Adrenal gland (tissue), 5 donors: ENCODE results near the gene COL16A1.

ENCODE experiments used
- POLR2A ChIP-seq, 2 donors: fragments of 450-650 bp; IDR thresholded peaks; one replicate each; pipeline ENCODE4 v1.6.1; 2017; ENCODE audit warnings: antibody characterized with exemption in 2 of 2, mild to moderate bottlenecking in 2 of 2, moderate library complexity in 1 of 2
- TF ChIP-seq, protein P1 (sequence below), 6 experiments: fragments of 450-650 bp in 4 of 6; fragments of 200-600 bp in 2 of 6; sonication (generic) in 1 of 6; IDR thresholded peaks; 1 replicate in 5 of 6; 2 replicates in 1 of 6; pipeline versions ENCODE4 v1.5.1 to v1.8.0; 2016 to 2021; ENCODE audit warnings: antibody characterized with exemption in 6 of 6, mild to moderate bottlenecking in 2 of 6, moderate library complexity in 1 of 6
- donor health status: DM: no; HTN: no; CAD: no.

DNA sequence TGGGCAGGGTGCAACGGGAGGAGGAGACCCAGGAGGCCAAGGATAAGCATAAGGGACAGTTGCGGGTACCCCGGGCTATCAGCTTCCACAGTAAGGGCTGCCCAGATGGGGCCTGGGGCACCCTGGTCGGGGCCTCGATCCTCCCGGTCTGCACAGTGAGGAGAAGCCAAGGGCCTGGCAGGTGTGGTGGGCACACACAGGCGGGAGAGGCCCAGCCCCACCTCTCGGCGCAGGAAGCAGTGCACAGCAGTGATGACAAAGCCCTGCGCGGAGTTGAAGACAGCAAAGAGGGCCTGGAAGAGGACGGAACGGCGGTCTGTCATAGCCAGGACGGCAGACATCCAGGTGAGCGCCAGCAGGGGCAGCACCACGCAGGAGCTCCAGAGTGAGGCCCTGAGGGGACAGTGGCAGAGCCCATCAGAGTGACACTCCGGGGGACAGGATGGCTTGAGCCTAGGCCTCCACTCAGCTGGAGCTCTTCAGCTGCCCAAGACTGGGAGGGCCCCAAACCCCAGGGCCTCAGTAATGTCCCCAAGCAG lies 29.0 kb upstream of the COL16A1 start:
- TF ChIP-seq, protein P1, sequence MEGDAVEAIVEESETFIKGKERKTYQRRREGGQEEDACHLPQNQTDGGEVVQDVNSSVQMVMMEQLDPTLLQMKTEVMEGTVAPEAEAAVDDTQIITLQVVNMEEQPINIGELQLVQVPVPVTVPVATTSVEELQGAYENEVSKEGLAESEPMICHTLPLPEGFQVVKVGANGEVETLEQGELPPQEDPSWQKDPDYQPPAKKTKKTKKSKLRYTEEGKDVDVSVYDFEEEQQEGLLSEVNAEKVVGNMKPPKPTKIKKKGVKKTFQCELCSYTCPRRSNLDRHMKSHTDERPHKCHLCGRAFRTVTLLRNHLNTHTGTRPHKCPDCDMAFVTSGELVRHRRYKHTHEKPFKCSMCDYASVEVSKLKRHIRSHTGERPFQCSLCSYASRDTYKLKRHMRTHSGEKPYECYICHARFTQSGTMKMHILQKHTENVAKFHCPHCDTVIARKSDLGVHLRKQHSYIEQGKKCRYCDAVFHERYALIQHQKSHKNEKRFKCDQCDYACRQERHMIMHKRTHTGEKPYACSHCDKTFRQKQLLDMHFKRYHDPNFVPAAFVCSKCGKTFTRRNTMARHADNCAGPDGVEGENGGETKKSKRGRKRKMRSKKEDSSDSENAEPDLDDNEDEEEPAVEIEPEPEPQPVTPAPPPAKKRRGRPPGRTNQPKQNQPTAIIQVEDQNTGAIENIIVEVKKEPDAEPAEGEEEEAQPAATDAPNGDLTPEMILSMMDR (IDR thresholded peaks at IDR 0.05) = no peak
- no peak for TF ChIP-seq POLR2A (IDR thresholded peaks at IDR 0.05)
